ENCODE data around the gene MDC1.
"Not testable (repeated sequence)": the region's sequence is repeated elsewhere in the genome, so short reads cannot be mapped to it uniquely, and the experiment has no call there.

The MDC1 gene

GRCh38 chr6:30723159-30723842, 6.2 kb upstream of the MDC1 start:
- DNase-seq: not testable (repeated sequence)

- peak; percentile 72 for DNase-seq
These were observed 5.4 kb upstream of the MDC1 start for GRCh38 chr6:30722280-30723112.

GRCh38 chr6:30722025-30722279, 4.9 kb upstream of the MDC1 start:
- DNase-seq: peak; percentile 30

- peak; percentile 78 for DNase-seq
These were observed 4.3 kb upstream of the MDC1 start for GRCh38 chr6:30721198-30722024.

GRCh38 chr6:30720738-30721197, 3.7 kb upstream of the MDC1 start:
- DNase-seq: peak; percentile 58

GRCh38 chr6:30719791-30720737, 3.0 kb upstream of the MDC1 start, which contains the start of gene TUBB:
Gene TUBB, plus strand, starts transcription at chr6:30720352. Its CDS starts 155 bp downstream, at chr6:30720507.
- DNase-seq: peak; percentile 99

GRCh38 chr6:30719356-30719755, 2.3 kb upstream of the MDC1 start:
- no peak for DNase-seq

- DNase-seq: not testable (repeated sequence)
These were observed 1.0 kb upstream of the MDC1 start for GRCh38 chr6:30717845-30718720.

GRCh38 chr6:30716879-30717128, 277 bp downstream of the MDC1 start:
- no peak for DNase-seq

- DNase-seq: no peak
These were observed 2.8 kb downstream of the MDC1 start for GRCh38 chr6:30714263-30714662.

- no peak for DNase-seq
These were observed 4.6 kb downstream of the MDC1 start for GRCh38 chr6:30712441-30712945.

GRCh38 chr6:30711758-30712380, 5.2 kb downstream of the MDC1 start:
- DNase-seq: no peak

GRCh38 chr6:30709101-30709868, 7.8 kb downstream of the MDC1 start:
- DNase-seq: no peak

- no peak for DNase-seq
These were observed 9.7 kb downstream of the MDC1 start for GRCh38 chr6:30707281-30707850.

GRCh38 chr6:30705620-30706019, 11.5 kb downstream of the MDC1 start:
- no peak for DNase-seq

- DNase-seq: peak; percentile 12
These were observed 13.3 kb downstream of the MDC1 start for GRCh38 chr6:30703821-30704220.

- DNase-seq: no peak
These were observed 14.1 kb downstream of the MDC1 start for GRCh38 chr6:30703011-30703410.

GRCh38 chr6:30700340-30700739, 16.7 kb downstream of the MDC1 start:
- DNase-seq: no peak

- no peak for DNase-seq
These were observed 20.6 kb downstream of the MDC1 start for GRCh38 chr6:30696432-30696831.

All from MV-4-11 (cell line).